ENCODE measurements around the gene FOXP1. TPM values are rescaled to one million over a fixed set of nuclear protein-coding genes. Genes with fewer than 3 reads are reported as not detected.

The FOXP1 gene
- total and polyA plus RNA-seq, 9 of the 15 experiments (the other 6 are each of a cell fraction or from before 2014, with no cell fraction given), result 7.7 to 34.5 (median 13.7) TPM

GRCh38 chr3:71356265-71356664, 227.3 kb downstream of the FOXP1 start:
- H2AFZ ChIP-seq (ENCODE audit: low read depth, low read length), result no peak overlapping the region
- H3K27me3 ChIP-seq (ENCODE audit: control insufficient read depth in 2 of 2, insufficient read depth in 2 of 2, low read length in 2 of 2), result no peaks in the 10 kb centered on the region
- H3K4me1 ChIP-seq (replicated peaks in 1 of 2; ENCODE audit: control insufficient read depth in 2 of 2, insufficient read depth in 2 of 2, low read length in 2 of 2), result no peaks in the 10 kb centered on the region
- H3K27ac ChIP-seq (ENCODE audit: extremely low read depth, low read depth, low read length), result no peak overlapping the region
- ChIA-PET CTCF (ENCODE audit: low intra/inter-chr PET ratio) (no interaction called here), POLR2A (no interaction called here)
- intact Hi-C loops (cut with micrococcal nuclease) (no loop called here), in situ Hi-C loops (cut with MboI) (no loop called here)
- no peaks in the 10 kb centered on the region for H3K79me2 ChIP-seq (ENCODE audit: control insufficient read depth, insufficient read depth, low read length)
- no peak overlapping the region for H3K4me2 ChIP-seq (ENCODE audit: insufficient read depth, low read length)
- no peak for ATAC-seq
- FAIRE-seq, result no peak
- H3K9me1 ChIP-seq (ENCODE audit: control insufficient read depth, insufficient read depth, low read length), result no peaks in the 10 kb centered on the region
- no peak for DNase-seq (ENCODE audit: extremely low read depth in 1 of 4, low spot score in 3 of 4)
- no peaks in the 10 kb centered on the region for H3K9me3 ChIP-seq (replicated peaks; ENCODE audit: control insufficient read depth, insufficient read depth, low read depth, low read length)
- no peak overlapping the region for H3K4me3 ChIP-seq
- H3K9ac ChIP-seq (ENCODE audit: insufficient read depth in 1 of 2, low read depth in 2 of 2, low read length in 2 of 2), result no peak overlapping the region
- no TSS peak for BruUV-seq (replicated peaks)
- H3K36me3 ChIP-seq (ENCODE audit: control insufficient read depth, insufficient read depth, low read length), result no peaks in the 10 kb centered on the region
- 57% methylated on average over 6 of the region's 6 CpGs for WGBS (ENCODE audit: insufficient coverage, low coverage, missing lambda C conversion rate)
- no peak for TF ChIP-seq SREBF2 (CRISPR knock-in tag; IDR thresholded peaks at IDR 0.05)
- TF ChIP-seq SP1 (CRISPR knock-in tag; IDR thresholded peaks at IDR 0.05), result no peak
- no peak for TF ChIP-seq BRF1 (IDR thresholded peaks at IDR 0.05; ENCODE audit: borderline replicate concordance, extremely low read depth, insufficient read length)
- TF ChIP-seq ZNF311 (CRISPR knock-in tag; IDR thresholded peaks at IDR 0.05), result no peak
- no peak for TF ChIP-seq SNAPC5 (CRISPR knock-in tag; IDR thresholded peaks at IDR 0.05)
- TF ChIP-seq ETV1 (tag; conservative IDR thresholded peaks at IDR 0.05; ENCODE audit: low read depth), result 0 out of 2 replicates have a peak, but pooled peaks have one; percentile 18
- no peaks in the 10 kb centered on the region for H4K20me1 ChIP-seq (replicated peaks; ENCODE audit: control insufficient read depth, insufficient read depth, low read length)

- FAIRE-seq (peak; percentile 6), DNase-seq (ENCODE audit: extremely low read depth in 1 of 4, low spot score in 3 of 4) (no peak), ATAC-seq (no peak)
- H3K79me2 ChIP-seq (ENCODE audit: control insufficient read depth, insufficient read depth, low read length), result no peaks in the 10 kb centered on the region
- CTCF ChIA-PET (ENCODE audit: low intra/inter-chr PET ratio), result no interaction called here
- in situ Hi-C loops (cut with MboI), result no loop called here
- H3K4me1 ChIP-seq (replicated peaks in 1 of 2; ENCODE audit: control insufficient read depth in 2 of 2, insufficient read depth in 2 of 2, low read length in 2 of 2), result no peaks in the 10 kb centered on the region
- H4K20me1 ChIP-seq (replicated peaks; ENCODE audit: control insufficient read depth, insufficient read depth, low read length), result no peaks in the 10 kb centered on the region
- no peaks in the 10 kb centered on the region for H3K27me3 ChIP-seq (ENCODE audit: control insufficient read depth in 2 of 2, insufficient read depth in 2 of 2, low read length in 2 of 2)
- no peak overlapping the region for H3K9ac ChIP-seq (ENCODE audit: insufficient read depth in 1 of 2, low read depth in 2 of 2, low read length in 2 of 2)
- intact Hi-C loops (cut with micrococcal nuclease), result no loop called here
- H3K36me3 ChIP-seq (ENCODE audit: control insufficient read depth, insufficient read depth, low read length), result no peaks in the 10 kb centered on the region
- H3K9me3 ChIP-seq (replicated peaks; ENCODE audit: control insufficient read depth, insufficient read depth, low read depth, low read length), result no peaks in the 10 kb centered on the region
- H3K4me3 ChIP-seq, result no peak overlapping the region
- BruUV-seq (replicated peaks), result no TSS peak
- H3K4me2 ChIP-seq (ENCODE audit: insufficient read depth, low read length), result no peak overlapping the region
- no peaks in the 10 kb centered on the region for H3K9me1 ChIP-seq (ENCODE audit: control insufficient read depth, insufficient read depth, low read length)
- H2AFZ ChIP-seq (ENCODE audit: low read depth, low read length), result no peak overlapping the region
- POLR2A ChIA-PET, result no interaction called here
- 49% methylated on average over 5 of the region's 7 CpGs for WGBS (ENCODE audit: insufficient coverage, low coverage, missing lambda C conversion rate)
- H3K27ac ChIP-seq (ENCODE audit: extremely low read depth, low read depth, low read length), result no peak overlapping the region
- no peak for TF ChIP-seq CSDE1 (IDR thresholded peaks at IDR 0.05)
- TF ChIP-seq THRAP3 (IDR thresholded peaks at IDR 0.05; ENCODE audit: borderline replicate concordance), result no peak
- TF ChIP-seq SREBF2 (CRISPR knock-in tag; IDR thresholded peaks at IDR 0.05), result no peak
- TF ChIP-seq ZNF57 (CRISPR knock-in tag; IDR thresholded peaks at IDR 0.05), result no peak
- no peak for TF ChIP-seq ZNF280B (CRISPR knock-in tag; IDR thresholded peaks at IDR 0.05)
- no peak for TF ChIP-seq GATAD2B (IDR thresholded peaks at IDR 0.05; ENCODE audit: borderline replicate concordance)
- TF ChIP-seq C11orf30 (IDR thresholded peaks at IDR 0.05; ENCODE audit: low read depth), result peak; percentile 59
- TF ChIP-seq MAFF (IDR thresholded peaks at IDR 0.05; ENCODE audit: low read length), result peak; percentile 16; the same call in 1 of the 2 replicates
- no peak for TF ChIP-seq ZNF511 (CRISPR knock-in tag; IDR thresholded peaks at IDR 0.05)
- TF ChIP-seq MCM3 (IDR thresholded peaks at IDR 0.05), result no peak
- TF ChIP-seq CCNT2 (IDR thresholded peaks at IDR 0.05; ENCODE audit: borderline replicate concordance, extremely low read depth, insufficient read length, low read depth, low read length), result no peak
- TF ChIP-seq SMARCC2 (IDR thresholded peaks at IDR 0.05; ENCODE audit: low read depth), result no peak
Observed at GRCh38 chr3:71355862-71356261, 227.7 kb downstream of the FOXP1 start.
